H7 (cell line): ENCODE data around the gene GALNT12. TPM values are rescaled to one million over a fixed set of nuclear protein-coding genes. Genes with fewer than 3 reads are reported as not detected.
A peak's percentile ranks its signal among the peaks of the same experiment; 100 is the strongest.

Source experiments
- DNase-seq: peaks from one replicate; pipeline ENCODE4 v3.0.0; 2012
- H3K27me3 ChIP-seq: 2 replicates; pipeline ENCODE4 v1.6.0; 2011; ENCODE audit warnings: mild to moderate bottlenecking, low read length; ENCODE audit not compliant: control insufficient read depth, insufficient read depth
- H3K36me3 ChIP-seq: replicated peaks from 2 replicates; pipeline ENCODE4 v1.5.1; 2011; ENCODE audit warnings: low read length; ENCODE audit not compliant: control insufficient read depth, insufficient read depth
- H3K4me3 ChIP-seq: 2 replicates; pipeline ENCODE4 v1.5.1; 2011; ENCODE audit warnings: low read depth, mild to moderate bottlenecking, control low read depth, low read length, moderate library complexity; ENCODE audit not compliant: insufficient read depth
- total RNA-seq: library from RNA; depleted of rRNA; stranded (reverse); fragments of >200 nt; shearing (Covaris generic); gene quantifications from 2 replicates; pipeline ENCODE4 v1.2.3, GENCODE V29; 2014; rRNA removed

The GALNT12 gene, protein sequence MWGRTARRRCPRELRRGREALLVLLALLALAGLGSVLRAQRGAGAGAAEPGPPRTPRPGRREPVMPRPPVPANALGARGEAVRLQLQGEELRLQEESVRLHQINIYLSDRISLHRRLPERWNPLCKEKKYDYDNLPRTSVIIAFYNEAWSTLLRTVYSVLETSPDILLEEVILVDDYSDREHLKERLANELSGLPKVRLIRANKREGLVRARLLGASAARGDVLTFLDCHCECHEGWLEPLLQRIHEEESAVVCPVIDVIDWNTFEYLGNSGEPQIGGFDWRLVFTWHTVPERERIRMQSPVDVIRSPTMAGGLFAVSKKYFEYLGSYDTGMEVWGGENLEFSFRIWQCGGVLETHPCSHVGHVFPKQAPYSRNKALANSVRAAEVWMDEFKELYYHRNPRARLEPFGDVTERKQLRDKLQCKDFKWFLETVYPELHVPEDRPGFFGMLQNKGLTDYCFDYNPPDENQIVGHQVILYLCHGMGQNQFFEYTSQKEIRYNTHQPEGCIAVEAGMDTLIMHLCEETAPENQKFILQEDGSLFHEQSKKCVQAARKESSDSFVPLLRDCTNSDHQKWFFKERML
- 10.6 and 11.4 TPM in 2 replicates for total RNA-seq

DNA sequence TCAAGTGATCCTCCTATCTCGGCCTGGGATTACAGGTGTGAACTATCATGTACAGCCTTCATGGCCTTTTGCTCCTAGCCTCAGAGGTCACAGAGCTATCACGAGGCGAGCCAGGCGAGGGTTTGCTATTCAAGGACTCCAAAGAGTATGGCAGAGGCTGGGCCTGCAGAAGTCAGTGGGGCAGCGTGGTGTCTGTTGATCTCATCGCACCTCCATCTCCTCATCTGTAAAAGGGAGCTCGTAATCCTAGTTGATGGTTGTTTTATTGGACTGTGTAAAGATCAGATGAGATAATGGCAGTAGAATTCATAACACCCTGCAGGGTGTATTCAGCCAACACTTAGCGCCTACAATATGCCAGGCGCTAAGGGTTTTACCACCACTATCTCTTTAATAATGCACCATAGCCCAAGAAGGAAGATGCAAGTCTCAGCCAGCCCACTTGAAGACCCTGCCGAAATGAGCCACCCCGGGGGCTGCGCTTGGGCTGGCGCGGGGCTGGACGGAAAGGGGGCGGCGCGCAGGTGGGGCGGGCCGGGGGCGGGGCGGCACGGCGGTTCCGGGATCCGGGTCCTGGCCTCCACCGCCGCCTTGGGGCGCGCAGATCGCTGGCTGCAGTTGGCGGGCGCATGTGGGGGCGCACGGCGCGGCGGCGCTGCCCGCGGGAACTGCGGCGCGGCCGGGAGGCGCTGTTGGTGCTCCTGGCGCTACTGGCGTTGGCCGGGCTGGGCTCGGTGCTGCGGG is at the start of gene GALNT12:
Gene GALNT12, plus strand, starts transcription at position 601 of the 744 bp plus-strand sequence. Its CDS starts 29 bp downstream, at position 630.
- DNase-seq: peak; percentile 93
- Histone ChIP-seq H3K4me3 (peak within 1 kb of the TSS; percentile 56), H3K27me3 (peaks cover 20% of the 10 kb centered on the region), H3K36me3 (no peaks in the 10 kb centered on the region)

DNA sequence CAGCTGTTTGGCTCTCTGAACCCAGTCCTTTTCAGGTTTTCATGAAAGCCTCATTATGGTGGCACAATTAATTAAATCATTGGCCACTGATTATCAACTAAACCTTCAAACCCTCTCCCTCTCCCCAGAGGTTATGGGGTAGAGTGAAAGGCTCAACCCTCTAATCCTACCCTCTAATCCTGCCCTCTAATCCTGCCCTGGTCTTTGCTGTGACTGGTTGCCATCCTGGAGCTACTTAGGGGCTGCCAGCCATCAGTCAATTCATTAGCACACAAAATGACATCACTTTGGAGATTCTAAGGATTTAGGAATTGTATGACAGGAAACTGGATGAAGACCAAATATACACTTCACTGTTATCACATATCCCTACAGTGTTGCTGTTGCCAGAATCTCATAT is 47.2 kb upstream of the GALNT12 start:
- H3K4me3 ChIP-seq: no peak overlapping the region
- H3K36me3 ChIP-seq: peaks cover 5% of the 10 kb centered on the region
- DNase-seq: no peak
- H3K27me3 ChIP-seq: no peaks in the 10 kb centered on the region

DNA sequence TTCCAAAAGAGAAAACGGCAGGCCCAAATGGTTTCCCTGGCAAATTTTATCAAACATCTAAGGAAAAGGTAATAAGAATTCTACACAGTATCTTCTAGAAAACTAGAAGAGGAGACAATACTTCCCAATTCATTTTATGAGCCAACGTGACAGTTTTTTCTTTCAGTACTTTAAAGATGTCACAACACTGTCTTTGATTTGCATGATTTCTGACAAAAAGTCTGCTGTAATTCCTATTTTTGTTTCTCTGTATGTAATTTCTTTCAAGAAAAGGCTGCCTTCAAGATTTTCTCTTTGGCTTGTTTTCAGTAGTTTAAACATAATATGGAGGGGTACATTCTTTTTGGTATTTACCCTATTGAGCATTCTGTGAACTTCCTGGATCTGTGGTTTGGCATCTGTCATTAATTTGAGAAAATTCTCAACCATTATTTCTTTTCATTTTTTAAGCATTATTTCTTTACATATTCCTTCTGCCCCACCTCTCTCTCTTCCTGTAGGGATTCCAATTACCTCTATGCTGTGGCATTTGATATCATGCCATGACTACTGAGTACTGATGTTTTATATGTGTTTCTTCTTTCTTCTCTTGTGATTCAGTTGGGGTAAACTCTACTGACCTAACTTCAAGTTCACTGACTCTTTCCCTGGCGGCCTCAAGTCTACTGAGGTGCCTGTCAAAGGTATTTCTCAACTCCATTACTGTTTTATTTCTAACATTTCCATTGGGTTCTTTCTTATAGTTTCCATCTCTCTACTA is 43.3 kb upstream of the GALNT12 start:
- H3K27me3 ChIP-seq: no peaks in the 10 kb centered on the region
- peaks cover 8% of the 10 kb centered on the region for H3K36me3 ChIP-seq
- no peak overlapping the region for H3K4me3 ChIP-seq
- no peak for DNase-seq

DNA sequence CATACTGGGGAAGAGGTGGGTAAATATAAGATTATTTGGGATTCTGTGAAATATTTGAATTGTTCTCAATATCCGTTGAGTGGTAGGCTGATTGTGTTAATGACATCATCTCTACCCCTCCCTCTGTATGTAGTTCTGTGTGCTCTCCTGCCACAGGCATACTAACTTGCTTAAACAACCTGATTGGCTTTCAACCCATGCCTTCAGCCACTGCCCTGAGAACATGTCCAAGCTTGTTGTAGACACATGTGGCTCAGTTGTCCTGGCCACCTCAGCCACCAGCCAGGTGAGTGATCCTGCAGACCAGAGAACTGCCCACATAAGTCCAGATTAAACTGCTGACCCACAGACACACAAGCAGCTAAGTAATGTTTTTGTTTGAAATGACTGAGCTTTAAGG is 42.2 kb upstream of the GALNT12 start:
- no peak overlapping the region for H3K4me3 ChIP-seq
- H3K27me3 ChIP-seq: no peaks in the 10 kb centered on the region
- peaks cover 10% of the 10 kb centered on the region for H3K36me3 ChIP-seq
- no peak for DNase-seq

DNA sequence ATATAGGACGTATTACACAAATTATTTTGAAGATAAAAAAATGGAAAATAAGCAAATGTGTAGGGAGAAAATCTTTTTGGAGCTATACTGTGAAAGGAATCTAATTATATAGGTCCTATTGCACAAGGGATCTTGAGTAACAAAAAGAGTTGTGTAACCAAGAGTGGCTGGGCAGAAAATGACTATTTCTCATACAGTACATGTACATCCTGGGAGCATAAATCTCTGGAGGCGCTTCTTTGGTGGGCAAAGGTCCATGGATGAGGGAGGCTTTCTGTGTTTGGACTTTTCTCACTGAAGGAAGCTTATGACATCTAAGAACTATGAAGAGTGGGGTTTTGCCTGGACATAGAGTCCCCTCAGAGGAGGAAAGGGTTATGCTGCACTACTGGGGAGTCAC is 40.9 kb upstream of the GALNT12 start:
- DNase-seq: no peak
- H3K4me3 ChIP-seq: no peak overlapping the region
- H3K36me3 ChIP-seq: peaks cover 13% of the 10 kb centered on the region
- H3K27me3 ChIP-seq: no peaks in the 10 kb centered on the region

DNA sequence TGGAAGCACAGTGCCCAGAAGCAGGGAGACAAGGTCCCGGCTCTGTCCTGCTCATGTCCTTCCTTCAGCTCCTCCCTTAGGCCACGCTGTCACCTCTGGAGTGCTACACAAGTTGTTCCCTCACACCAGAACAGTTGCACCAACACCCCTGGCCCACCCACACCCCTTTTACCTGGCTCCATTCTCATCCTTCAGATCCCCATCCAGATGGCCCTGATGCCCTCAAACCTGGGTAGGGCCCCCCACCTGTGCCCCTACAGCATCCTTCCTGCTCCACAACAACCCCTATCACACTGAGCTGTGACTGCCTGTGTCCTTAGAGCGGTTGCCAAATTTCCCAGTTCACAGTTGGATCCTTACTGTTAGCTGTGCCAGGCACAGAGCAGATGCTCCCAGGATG is 40.3 kb upstream of the GALNT12 start:
- H3K27me3 ChIP-seq: no peaks in the 10 kb centered on the region
- no peak overlapping the region for H3K4me3 ChIP-seq
- no peak for DNase-seq
- H3K36me3 ChIP-seq: peaks cover 16% of the 10 kb centered on the region

DNA sequence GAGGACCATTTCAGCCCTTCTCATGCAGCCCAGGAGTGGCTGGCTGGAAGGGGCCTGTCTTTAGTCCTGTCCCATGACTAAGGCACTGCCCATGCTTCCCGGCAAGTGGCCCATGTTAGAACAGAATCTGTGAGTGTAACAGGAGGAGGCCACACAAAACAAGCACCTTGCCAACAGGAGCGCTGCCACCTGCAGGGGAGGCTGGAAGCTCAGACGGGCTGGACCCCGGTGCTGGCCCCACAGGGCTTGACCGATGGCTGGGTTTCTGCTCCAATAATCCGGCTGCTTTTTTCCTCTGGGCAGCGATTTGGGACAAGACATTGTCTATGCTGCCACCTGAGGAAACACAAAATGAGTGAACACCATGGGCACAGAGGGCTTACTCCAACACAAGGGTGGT is 39.6 kb upstream of the GALNT12 start:
- H3K36me3 ChIP-seq: peaks cover 22% of the 10 kb centered on the region
- H3K4me3 ChIP-seq: no peak overlapping the region
- DNase-seq: no peak
- H3K27me3 ChIP-seq: no peaks in the 10 kb centered on the region

DNA sequence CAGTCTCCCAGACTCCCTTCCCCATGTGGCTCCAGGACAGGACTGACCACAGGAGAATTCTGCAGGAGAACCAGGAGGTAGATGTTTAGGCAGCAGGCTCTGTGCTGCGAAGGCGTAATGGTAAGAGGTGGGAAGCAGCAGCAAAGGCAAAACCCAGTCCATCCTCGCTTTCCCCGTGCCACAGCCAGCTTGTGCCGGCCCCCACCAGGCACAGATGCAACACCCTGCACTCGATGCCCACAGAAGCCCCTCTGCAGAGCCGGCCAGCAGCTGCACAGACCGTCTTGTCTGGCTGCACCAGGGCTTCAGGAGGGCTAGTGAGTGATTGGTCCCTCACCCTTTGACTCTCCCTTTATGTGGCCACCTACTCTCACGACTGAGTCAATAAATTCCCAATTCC is 39.1 kb upstream of the GALNT12 start:
- Histone ChIP-seq H3K36me3 (peaks cover 26% of the 10 kb centered on the region), H3K4me3 (no peak overlapping the region), H3K27me3 (no peaks in the 10 kb centered on the region)
- DNase-seq: no peak

DNA sequence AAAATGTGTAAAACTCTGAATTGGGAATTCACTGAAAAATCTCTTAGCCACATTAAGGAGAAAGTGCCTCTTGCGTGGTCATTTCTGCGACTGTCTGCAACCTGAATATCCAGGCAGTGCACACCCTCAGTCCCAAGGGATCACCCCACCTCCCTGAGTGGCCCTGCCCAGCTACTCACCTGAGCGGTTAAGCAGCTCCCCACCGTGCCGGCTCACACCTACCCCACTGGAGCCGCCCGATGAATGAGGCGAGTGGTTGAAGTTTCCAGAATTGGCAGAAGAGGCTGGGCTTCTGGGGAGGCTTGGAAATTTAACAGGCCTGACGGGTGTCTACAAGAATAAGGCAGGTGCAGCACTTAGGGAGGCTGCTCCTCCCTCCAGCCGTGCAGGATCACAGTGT is 36.8 kb upstream of the GALNT12 start:
- no peak overlapping the region for H3K4me3 ChIP-seq
- DNase-seq: no peak
- no peaks in the 10 kb centered on the region for H3K27me3 ChIP-seq
- H3K36me3 ChIP-seq: peaks cover 33% of the 10 kb centered on the region

DNA sequence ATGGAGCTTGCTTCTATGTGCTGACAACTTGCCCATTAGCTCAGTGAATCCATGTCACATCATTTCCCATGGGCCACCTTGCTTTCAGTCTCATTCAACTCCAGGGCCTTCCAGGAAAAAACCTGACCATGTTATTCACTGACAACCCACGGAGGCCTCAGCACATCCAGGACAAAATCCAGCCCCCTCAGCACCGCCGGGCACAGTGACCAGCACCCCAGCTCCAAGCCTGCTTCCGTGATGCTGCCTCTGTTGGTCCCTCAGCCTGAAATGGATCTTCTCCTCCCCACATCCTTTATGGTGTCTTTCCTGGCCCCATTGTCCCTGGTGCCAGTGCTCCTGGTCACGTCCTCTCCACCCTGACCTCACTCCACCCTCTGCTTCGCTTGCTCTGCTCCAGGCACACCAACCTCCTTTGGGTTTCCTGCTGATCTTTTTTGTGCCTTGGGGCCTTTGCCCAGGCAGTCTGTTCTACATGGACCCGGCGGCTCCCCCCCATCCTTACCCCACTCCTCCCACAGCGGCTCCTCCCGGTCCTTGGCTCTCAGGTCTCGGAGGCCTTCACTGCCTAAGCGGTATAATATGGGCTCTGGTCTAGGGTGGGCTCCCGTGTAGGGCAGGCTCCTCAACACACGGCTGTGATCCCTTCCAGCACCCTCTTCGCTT is 36.1 kb upstream of the GALNT12 start:
- DNase-seq: no peak
- Histone ChIP-seq H3K27me3 (no peaks in the 10 kb centered on the region), H3K4me3 (no peak overlapping the region), H3K36me3 (peaks cover 33% of the 10 kb centered on the region)

DNA sequence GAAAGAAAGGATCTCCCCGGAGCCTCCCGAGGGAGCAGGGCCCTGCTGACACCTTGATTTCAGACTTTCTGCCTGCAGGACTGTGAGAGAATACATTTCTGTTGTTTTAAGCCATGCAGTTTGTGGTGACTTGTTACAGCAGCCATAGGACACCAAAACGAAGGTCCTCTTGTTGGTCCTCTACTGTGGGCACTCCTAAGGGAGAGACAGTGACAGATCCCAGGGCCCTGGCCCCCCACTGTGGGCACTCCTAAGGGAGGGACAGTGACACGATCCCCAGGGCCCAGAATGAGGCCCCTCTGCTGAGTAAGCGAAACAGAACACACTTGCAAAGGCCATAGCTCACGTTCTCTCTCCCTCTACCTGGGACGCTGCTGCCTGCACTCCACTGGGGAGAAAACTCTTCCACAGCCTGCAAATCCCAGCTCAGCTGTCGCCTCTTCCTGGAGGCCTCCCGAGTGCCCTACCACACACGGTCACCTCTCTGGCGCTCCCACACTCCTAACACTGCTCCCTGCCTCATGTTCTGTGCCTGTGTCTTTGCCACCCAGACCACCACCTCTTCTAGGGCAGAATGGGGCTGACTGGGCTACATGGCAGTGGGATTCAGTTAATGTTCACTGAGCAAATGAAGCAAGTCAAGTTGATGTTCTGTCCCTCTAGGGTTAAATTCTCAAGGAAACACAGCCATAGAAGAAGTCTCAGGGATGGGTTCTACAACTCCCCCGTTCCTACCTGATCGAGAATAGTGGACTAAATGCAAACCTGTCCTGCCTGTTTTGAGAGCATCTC is 34.9 kb upstream of the GALNT12 start:
- Histone ChIP-seq H3K4me3 (no peak overlapping the region), H3K27me3 (no peaks in the 10 kb centered on the region), H3K36me3 (peaks cover 29% of the 10 kb centered on the region)
- no peak for DNase-seq

DNA sequence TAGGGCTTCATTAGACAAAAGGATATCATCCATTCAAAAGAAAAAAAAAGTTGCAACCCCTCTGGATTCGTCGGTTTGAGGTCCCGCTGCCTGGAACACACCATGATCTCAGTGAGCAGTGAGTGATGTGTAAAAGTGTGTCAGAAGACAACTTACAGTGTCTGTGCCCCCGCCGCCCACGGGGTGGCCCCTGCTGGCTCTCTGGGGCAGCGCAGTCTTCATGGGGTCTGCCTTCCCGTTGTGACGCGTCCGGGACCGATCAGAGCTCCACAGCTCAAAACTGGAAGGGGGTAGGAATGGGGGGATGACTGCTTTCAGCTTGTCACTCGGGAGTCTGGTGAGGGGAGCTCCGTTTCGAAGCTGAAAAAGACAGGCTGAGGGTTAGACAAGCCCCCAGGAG is 33.7 kb upstream of the GALNT12 start:
- DNase-seq: peak; percentile 61
- Histone ChIP-seq H3K4me3 (no peak overlapping the region), H3K36me3 (peaks cover 27% of the 10 kb centered on the region), H3K27me3 (no peaks in the 10 kb centered on the region)

DNA sequence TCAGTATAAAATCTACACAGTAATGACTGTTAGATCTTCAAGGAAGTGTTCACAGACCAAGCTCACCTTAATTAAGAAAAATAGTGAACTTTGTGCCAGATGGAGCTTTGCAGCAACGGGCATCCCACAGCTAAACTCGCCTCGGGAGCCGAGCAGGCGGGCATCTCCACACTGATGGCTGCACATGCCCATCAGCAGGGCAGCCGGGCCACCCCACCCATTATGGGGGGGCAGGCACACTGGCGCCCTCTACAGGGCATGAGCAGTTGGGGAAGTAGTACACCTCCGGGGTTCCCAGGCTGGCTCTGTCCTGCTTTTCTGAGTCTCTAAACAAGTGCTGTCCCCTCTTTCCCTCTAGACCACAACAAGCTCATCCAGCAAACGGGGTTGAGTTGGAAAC is 32.7 kb upstream of the GALNT12 start:
- peaks cover 27% of the 10 kb centered on the region for H3K36me3 ChIP-seq
- peak; percentile 90 for DNase-seq
- no peak overlapping the region for H3K4me3 ChIP-seq
- H3K27me3 ChIP-seq: no peaks in the 10 kb centered on the region
